Amniotic epithelial cell (primary cell): ENCODE data around the gene RPS6KB2.
"Not testable (repeated sequence)": the region's sequence is repeated elsewhere in the genome, so short reads cannot be mapped to it uniquely, and the experiment has no call there.

Experiments used
- DNase-seq: peaks from one replicate; pipeline ENCODE4 v3.0.0-alpha.2; 2010; ENCODE audit warnings: low read depth

Gene RPS6KB2

DNA sequence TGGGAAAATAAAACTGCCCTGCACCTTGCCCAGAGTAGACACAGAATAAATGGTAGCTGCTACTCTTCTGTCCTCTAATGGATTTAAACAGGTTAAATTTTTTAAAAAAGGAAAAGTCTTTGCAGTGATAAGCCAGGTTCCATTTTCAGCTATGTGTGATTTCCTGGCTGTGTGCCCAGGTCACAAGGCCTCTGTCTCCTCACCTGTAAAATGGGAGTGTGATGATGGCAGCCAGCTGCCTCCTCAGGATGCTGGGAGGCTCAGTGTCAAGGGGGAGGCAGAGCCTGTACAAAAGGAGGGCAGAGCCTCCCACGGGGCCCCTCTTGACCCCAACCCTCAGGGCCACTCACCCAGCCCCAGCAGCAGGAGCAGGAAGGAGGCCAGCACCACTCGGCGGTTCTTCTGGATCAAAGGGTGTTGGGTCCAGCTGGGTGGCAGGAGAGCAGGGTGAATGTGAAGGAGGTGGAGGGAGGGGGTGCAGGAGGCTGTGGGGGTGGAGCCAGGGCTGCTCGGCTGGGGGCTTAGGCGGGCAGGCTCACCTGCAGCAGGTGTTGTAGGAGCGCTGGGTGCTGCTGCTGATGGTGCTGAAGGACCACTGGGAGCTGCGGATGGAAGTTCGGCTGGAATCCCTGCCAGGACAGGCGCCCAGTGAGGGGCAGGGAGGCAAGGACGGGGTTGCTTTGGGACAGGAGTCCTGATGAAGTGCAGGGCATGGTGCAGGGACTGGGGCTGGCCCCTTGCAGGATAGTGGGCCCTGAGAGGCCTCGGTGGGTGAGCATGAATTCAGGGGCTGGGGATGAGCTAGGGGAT is 38.9 kb downstream of the RPS6KB2 start:
- DNase-seq: no peak

DNA sequence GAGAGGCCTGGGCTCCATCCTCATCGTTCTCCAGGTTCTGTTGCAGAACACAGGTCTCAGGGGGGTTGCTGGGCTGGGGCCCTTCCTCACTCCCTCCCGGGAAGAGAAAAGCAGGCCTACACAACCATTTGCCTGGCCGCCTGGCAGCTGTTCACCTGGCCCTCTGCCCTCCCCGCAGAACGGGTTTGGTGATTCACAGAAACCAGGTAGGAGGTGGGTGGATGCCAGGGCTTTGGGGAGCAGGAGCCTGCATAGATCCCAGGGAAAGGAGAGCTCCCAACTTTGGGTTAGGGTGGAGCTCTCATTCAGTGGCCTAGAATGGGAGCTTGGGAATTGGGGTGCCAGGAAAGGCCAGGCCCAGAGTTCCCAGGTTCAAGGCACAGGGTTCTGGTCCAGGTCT is 39.8 kb downstream of the RPS6KB2 start:
- no peak for DNase-seq

DNA sequence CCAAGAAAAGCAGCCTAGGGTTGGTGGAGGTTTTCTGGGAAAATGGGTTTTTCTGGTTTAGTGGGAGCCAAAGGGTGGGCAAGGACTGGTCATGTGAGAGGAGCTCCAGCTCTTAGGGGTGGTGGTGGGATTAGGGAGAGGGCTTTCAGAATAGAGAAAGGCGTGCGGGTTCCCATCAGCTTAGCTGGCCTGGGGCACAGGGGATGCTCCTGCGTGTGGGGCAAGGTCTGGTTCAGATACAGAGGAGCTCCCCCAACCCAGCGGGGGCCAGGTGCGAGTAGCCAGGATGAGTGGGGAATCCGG is 40.1 kb downstream of the RPS6KB2 start:
- DNase-seq: no peak

DNA sequence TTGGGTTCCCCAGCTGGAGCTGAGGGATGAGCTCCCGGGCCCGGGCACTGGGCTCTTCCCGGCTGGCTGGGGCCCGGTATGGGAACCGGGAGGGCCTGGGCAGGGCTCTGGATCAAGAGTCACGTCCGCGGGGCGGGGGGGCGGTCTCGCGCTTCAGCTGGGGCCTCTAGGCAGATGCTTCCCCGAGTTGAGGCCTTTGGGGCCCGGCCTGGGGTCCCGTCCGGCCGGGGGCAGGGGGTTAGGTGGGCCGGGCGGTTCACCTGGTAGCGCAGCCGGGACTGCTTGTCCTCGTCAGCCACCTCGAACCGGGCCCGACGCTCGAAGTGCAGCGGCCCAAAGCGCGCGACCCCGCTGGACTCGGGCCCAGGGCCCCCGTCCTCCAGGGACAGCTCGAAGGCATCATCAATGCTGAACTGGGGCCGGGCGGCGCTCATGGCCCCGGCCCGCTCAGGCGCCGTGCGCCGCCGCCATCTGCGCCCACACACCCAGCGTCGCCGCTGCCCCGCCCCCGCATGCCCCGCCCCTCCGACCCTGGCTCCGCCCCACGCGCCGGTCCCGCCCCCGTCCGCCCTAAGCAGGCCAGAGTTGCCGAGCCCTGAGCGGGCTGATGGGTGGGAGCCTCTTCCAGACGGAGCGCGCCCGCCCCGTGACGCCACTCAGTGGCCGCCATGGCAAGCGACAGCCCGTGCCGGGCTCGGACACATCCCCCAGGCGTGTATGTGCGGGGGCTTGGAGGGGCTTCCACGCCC is 40.6 kb downstream of the RPS6KB2 start, which contains the start of gene TMEM134:
TMEM134 (minus strand) TSS at position 493 of the 749 bp plus-strand sequence; CDS start at position 434, 59 bp downstream.
- DNase-seq: peak; percentile 82

DNA sequence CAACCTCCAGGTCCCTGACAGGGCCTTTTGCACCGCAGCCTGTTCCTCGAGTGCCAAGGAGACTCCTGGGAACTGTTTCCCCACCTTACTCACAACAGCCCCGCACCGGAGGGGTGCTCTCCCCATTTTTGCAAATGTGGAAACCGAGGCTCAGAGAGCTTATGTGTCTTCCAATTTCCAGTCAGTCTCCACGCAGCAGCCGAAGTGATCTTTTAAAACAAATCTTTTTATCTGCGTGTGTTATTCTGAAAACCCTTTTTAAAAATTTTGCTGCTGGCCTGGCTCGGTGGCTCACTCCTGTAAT is 41.2 kb downstream of the RPS6KB2 start:
- DNase-seq: no peak

DNA sequence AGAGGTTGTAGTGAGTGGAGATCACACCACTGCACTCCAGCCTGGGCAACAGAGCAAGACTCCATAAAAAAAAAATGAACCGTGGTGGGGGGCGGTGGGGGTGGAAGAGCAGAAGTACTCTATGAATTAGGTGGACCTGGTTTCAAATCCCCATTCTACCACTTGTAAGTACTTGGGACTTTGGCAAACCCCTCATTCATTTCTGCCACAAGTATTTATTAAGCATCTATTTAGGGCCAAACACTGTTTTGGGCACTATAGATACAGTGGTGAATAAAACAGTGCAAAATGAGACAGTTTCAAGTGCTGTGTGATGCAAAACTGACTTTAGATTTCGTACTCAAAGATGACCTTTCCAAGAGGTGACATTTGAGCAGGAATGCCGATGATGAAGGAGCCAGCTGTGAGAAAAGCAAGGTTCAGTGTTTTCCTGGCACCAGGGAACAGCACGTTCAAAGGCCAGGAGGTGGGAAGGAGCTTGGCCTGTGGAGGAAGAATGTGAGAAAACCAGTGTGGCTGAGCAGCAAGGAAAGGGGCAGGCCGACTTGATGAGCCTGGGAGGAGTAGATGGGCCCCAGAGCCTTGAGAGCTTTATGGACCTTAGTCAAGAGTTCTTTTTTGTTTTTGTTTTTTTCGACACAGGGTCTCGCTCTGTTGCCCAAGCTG is 42.2 kb downstream of the RPS6KB2 start:
- DNase-seq: no peak

DNA sequence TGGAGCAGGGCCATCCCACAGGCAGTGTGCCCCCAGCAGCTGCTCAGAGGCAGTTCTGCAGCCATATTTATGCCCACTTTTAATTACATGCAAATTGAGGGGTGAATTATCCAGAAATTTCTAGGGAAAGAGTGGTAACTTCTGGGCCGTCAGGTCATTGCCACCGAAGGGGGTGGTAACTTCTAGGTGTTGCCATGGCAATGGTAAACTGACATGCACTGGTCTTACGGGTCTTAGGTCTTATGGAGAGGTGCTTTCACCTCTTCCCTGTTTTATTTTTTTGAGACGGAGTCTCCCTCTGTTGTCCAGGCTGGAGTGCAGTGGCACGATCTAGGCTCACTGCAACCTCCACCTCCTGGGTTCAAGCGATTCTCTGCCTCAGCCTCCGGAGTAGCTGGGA is 44.6 kb downstream of the RPS6KB2 start:
- DNase-seq: no peak

DNA sequence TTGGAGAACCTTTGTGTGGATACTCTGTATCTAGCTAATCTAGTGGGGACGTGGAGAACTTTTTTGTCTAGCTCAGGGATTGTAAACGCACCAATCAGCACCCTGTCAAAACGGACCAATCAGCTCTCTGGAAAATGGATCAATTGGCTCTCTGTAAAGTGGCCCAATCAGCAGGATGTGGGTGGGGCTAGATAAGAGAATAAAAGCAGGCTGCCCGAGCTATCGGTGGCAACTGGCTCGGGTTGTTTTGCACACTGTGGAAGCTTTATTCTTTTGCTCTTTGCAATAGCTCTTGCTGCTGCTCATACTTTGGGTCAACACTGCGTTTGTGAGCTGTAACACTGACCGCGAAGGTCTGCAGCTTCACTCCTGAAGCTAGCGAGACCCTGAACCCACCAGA is 48.4 kb downstream of the RPS6KB2 start:
- not testable (repeated sequence) for DNase-seq

DNA sequence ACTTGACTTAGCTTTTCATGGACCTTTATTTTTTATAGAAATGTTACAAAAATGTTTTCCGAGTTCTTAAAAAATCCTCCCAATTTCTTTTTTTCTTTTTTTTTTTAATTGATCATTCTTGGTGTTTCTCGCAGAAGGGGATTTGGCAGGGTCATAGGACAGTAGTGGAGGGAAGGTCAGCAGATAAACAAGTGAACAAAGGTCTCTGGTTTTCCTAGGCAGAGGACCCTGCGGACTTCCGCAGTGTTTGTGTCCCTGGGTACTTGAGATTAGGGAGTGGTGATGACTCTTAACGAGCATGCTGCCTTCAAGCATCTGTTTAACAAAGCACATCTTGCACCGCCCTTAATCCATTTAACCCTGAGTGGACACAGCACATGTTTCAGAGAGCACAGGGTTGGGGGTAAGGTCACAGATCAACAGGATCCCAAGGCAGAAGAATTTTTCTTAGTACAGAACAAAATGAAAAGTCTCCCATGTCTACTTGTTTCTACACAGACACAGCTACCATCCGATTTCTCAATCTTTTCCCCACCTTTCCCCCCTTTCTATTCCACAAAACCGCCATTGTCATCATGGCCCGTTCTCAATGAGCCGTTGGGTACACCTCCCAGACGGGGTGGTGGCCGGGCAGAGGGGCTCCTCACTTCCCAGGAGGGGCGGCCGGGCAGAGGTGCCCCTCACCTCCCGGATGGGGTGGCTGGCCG is 49.2 kb downstream of the RPS6KB2 start:
- not testable (repeated sequence) for DNase-seq

DNA sequence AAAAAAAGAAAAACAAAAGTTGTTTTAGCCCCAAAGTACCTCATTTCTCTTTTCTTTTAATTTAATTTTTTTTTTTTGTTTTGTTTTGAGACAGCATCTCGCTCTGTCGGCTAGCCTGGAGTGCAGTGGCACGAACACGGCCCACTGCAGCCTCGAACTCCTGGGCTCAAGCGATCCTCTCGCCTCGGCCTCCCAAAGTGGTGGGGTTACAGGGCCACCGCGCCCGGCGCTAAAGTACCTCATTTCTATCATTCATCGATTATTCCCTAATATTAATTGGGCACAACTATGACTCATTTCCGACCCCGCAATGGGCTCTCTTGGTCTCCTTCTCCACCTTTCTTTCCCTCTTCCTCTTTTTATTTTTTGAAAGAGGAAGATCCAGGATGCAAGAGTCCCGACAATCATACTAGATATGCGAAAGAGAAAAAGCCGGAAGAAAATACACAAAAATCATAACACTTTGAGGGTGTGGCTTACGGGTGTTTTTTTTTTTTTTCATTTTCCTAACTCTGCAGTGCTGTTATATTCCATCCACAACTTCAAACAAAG is 54.1 kb downstream of the RPS6KB2 start:
- no peak for DNase-seq

DNA sequence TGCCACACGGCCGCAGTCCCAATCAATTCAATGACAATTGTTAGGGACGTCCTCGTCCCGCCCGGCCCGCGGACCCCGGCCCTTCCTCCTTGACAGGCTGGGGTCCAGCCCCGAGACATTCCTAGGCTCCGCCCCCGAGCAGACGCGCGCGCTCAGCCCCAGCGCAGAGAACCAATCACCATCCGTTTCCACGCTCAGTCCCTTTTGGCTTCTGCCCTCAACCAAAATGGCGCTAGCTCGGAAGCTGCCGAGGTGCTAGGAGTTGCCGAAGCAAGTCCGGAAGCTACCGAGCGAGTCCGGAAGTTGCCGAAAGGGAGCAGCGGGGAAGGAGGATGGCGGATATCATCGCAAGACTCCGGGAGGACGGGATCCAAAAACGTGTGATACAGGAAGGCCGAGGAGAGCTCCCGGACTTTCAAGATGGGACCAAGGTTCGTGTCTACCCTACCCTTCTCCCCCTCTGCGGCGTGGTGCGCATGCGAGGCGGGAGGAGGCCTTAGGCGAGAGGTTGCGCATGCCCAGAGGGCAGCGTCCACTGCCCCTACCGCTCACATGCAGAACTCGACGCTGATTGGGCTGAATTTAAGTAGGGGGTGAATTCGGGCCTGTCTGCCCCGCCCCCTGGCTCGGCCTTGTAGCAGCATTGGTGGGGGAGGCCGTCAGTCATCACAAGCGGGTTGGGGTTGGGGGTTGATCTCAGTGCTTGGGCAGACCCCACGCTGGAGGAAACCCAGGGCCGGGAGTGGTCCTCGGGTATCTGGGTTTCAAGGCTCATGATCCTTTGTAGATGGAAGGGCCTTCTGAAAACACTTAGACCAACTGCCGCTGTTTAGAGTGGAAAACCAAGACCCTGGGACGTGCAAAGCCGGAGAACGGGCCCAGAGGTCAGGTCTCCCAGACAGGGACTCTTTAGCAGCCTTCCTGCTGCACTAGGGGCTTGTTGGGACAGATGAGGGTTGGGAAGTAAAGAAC is 54.8 kb downstream of the RPS6KB2 start, which contains the start of gene AIP:
AIP (plus strand) TSS at position 200 of the 972 bp plus-strand sequence; CDS start at position 333, 133 bp downstream.
- DNase-seq: peak; percentile 96

DNA sequence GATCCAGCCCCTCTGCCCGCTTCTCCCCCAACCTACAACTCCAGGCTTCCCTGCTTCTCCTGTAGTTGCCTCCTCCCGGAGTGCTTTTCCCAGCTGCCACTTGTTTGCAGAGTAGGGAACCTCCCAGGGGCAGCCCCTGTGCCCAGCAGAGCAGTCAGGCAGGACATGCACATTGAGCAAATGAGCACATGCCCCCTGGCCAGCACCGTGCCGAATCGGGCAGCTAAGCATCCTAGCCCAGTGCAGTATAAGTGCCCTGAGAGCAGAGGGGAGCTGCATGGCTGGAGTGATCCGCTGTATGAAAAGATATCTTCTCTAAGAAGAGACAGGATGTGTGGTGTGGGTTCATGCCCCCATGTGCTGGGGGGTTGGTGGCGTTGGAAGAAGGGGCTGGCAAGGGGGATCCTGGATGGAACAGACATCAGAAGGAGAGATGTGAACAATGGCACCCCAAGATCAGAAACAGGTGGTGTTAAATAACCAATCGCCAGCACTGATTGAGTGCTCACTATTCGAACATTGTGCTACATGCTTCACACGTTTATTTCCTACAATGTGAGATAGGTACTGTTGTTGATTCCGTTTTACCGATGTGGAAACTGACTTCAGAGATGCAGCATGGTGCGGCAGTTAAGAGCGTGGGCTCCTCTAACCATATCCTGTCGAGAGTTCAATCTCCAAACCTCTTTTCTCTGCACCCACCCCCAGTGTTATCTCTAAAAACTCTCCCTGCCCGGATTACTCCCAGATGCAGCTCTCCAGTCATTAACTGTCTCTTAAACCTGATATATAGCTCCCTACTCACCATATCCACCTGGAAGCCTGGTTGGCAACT is 55.8 kb downstream of the RPS6KB2 start:
- DNase-seq: no peak

DNA sequence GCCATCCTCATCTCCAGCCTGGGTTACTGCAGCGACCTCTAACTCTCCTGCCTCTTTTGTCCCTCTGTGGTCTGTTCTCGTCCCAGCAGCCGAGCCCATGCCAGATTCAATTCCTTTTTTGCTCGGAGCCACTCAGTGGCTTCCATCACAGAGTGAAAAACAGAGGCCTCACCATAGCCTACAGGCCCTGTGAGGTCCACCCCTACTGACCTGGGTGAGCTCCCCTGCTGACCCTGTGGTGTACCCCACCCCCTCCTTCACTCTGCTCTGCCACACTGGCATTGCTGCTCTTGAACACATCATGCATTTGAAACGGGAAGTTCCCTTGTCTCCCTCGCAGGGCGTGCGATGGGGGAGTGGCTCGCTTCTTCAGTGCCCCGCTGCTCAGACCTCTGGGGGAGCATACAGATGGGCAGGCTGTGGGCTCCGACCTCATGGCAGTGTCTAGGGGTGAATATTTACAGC is 56.6 kb downstream of the RPS6KB2 start:
- DNase-seq: no peak
